Chondrocyte (in vitro differentiated cells): ENCODE data around the gene ANO9. TPM values are rescaled to one million over a fixed set of nuclear protein-coding genes. Genes with fewer than 3 reads are reported as not detected.
A peak's percentile ranks its signal among the peaks of the same experiment; 100 is the strongest.

Source experiments
- DNase-seq: peaks from one replicate; pipeline ENCODE4 v3.0.0; 2021; ENCODE audit warnings: mixed read lengths, low spot score
- H3K27ac Mint-ChIP-seq: one replicate; pipeline ENCODE4 v1.8.0; 2021; ENCODE audit warnings: mild to moderate bottlenecking, moderate library complexity, mixed read lengths; ENCODE audit not compliant: unreplicated experiment
- H3K27me3 Mint-ChIP-seq: 2 replicates; pipeline ENCODE4 v1.8.0; 2021; ENCODE audit warnings: low read depth, mixed read lengths
- H3K36me3 Mint-ChIP-seq: 2 replicates; pipeline ENCODE4 v1.8.0; 2021; ENCODE audit warnings: low read depth, mixed read lengths
- H3K4me1 Mint-ChIP-seq: 2 replicates; pipeline ENCODE4 v1.8.0; 2021; ENCODE audit warnings: low read depth, mild to moderate bottlenecking, mixed read lengths
- H3K4me3 Mint-ChIP-seq: one replicate; pipeline ENCODE4 v1.8.0; 2021; ENCODE audit warnings: mild to moderate bottlenecking, moderate library complexity, mixed read lengths; ENCODE audit not compliant: unreplicated experiment
- H3K9me3 Mint-ChIP-seq: 2 replicates; pipeline ENCODE4 v1.8.0; 2021; ENCODE audit warnings: low read depth, mixed read lengths
- CTCF ChIP-seq: fragments of 200-600 bp; sonication (generic); IDR thresholded peaks from 2 replicates; pipeline ENCODE4 v1.5.0; 2021; ENCODE audit warnings: antibody characterized with exemption, mild to moderate bottlenecking, moderate library complexity
- total RNA-seq: library from RNA; stranded (reverse); gene quantifications from 3 replicates; pipeline ENCODE4 v1.2.1, GENCODE V29; 2021

Gene ANO9
- total RNA-seq, 1 donor from 2014 or later: not detected

- peak; percentile 75 for DNase-seq
- H3K9me3 Mint-ChIP-seq: no peaks in the 10 kb centered on the region
- TF ChIP-seq CTCF: no peak
Observed at GRCh38 chr11:455566-456147, 13.8 kb upstream of the ANO9 start.

GRCh38 chr11:454801-455565 is 13.2 kb upstream of the ANO9 start:
- Mint-ChIP-seq H3K36me3 (peaks cover 3% of the 10 kb centered on the region), H3K4me1 (peaks cover 28% of the 10 kb centered on the region), H3K27ac (no peak overlapping the region), H3K9me3 (no peaks in the 10 kb centered on the region), H3K4me3 (no peak overlapping the region), H3K27me3 (no peaks in the 10 kb centered on the region)
- no peak for TF ChIP-seq CTCF
- DNase-seq: peak; percentile 77

More at GRCh38 chr11:455566-456147, 13.8 kb upstream of the ANO9 start:
- Mint-ChIP-seq H3K27me3 (no peaks in the 10 kb centered on the region), H3K27ac (no peak overlapping the region), H3K4me1 (peaks cover 31% of the 10 kb centered on the region), H3K4me3 (no peak overlapping the region), H3K36me3 (peaks cover 3% of the 10 kb centered on the region)

GRCh38 chr11:454043-454442 is 12.2 kb upstream of the ANO9 start:
- Mint-ChIP-seq H3K27me3 (no peaks in the 10 kb centered on the region), H3K9me3 (no peaks in the 10 kb centered on the region), H3K4me1 (peaks cover 33% of the 10 kb centered on the region), H3K4me3 (no peak overlapping the region), H3K36me3 (peaks cover 3% of the 10 kb centered on the region), H3K27ac (no peak overlapping the region)
- no peak for TF ChIP-seq CTCF
- no peak for DNase-seq

- H3K27ac Mint-ChIP-seq: no peak overlapping the region
- no peak for DNase-seq
- H3K9me3 Mint-ChIP-seq: no peaks in the 10 kb centered on the region
- H3K36me3 Mint-ChIP-seq: peaks cover 3% of the 10 kb centered on the region
- no peaks in the 10 kb centered on the region for H3K27me3 Mint-ChIP-seq
- TF ChIP-seq CTCF: no peak
- no peak overlapping the region for H3K4me3 Mint-ChIP-seq
- H3K4me1 Mint-ChIP-seq: peaks cover 38% of the 10 kb centered on the region
Observed at GRCh38 chr11:453564-453963, 11.8 kb upstream of the ANO9 start.

GRCh38 chr11:452916-453527 is 11.2 kb upstream of the ANO9 start:
- no peak for TF ChIP-seq CTCF
- Mint-ChIP-seq H3K9me3 (no peaks in the 10 kb centered on the region), H3K27me3 (no peaks in the 10 kb centered on the region), H3K4me1 (peaks cover 38% of the 10 kb centered on the region), H3K4me3 (no peak overlapping the region), H3K36me3 (peaks cover 3% of the 10 kb centered on the region), H3K27ac (peak overlapping the region; percentile 27)
- no peak for DNase-seq
